Gastrocnemius medialis (tissue), 4 donors: ENCODE data around the gene ELF5.

ENCODE experiments used
- POLR2A ChIP-seq, 2 donors: fragments of 450-650 bp; IDR thresholded peaks; one replicate each; pipeline ENCODE4 v1.6.1; 2017; ENCODE audit warnings: antibody characterized with exemption in 2 of 2, mild to moderate bottlenecking in 2 of 2, moderate library complexity in 2 of 2
- TF ChIP-seq, protein P1 (sequence below), 5 experiments: fragments of 450-650 bp in 3 of 5; fragments of 200-600 bp in 2 of 5; sonication (generic) in 2 of 5; IDR thresholded peaks in 4 of 5; conservative IDR thresholded peaks in 1 of 5; 1 replicate in 4 of 5; 2 replicates in 1 of 5; pipeline ENCODE4 v1.5.1; 2016 to 2019; ENCODE audit warnings: antibody characterized with exemption in 5 of 5, mild to moderate bottlenecking in 3 of 5, moderate library complexity in 3 of 5

DNA sequence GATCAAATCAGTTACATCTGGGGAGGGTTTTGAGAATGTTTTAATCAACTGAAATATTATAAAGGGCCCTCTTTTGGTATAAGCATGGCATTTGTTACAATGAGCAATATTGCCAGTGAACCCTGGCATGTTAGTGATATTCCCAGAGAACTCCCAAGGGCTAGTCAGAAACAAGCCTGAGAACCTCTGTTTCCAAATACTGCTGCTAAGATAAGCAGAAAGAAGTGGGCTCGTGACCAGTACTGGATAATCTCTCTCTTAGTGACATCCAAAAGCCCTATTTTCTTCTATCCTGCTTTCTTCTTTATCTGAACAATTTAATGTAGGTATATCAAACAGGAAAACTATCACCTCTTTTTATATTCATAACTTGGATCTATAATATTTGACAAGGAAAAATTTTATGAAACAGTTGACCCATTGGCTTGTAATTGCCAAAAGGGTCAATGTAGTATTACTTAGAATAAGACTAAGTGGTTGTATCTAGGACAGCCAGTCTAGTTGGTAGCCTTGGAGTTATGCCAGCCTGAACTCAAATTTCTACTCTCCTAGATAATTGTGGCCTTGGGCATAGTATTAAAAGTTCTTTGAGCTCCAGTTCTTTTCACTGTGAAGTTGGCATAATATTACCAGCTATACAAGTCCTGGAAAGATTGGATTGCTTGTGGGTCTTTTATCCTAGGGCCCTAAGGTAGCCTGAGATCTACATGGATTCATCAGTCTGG is 59.1 kb downstream of the ELF5 start:
- TF ChIP-seq, protein P1, sequence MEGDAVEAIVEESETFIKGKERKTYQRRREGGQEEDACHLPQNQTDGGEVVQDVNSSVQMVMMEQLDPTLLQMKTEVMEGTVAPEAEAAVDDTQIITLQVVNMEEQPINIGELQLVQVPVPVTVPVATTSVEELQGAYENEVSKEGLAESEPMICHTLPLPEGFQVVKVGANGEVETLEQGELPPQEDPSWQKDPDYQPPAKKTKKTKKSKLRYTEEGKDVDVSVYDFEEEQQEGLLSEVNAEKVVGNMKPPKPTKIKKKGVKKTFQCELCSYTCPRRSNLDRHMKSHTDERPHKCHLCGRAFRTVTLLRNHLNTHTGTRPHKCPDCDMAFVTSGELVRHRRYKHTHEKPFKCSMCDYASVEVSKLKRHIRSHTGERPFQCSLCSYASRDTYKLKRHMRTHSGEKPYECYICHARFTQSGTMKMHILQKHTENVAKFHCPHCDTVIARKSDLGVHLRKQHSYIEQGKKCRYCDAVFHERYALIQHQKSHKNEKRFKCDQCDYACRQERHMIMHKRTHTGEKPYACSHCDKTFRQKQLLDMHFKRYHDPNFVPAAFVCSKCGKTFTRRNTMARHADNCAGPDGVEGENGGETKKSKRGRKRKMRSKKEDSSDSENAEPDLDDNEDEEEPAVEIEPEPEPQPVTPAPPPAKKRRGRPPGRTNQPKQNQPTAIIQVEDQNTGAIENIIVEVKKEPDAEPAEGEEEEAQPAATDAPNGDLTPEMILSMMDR (IDR thresholded peaks at IDR 0.05 in 4 of 5, conservative IDR thresholded peaks at IDR 0.05 in 1 of 5), result no peak
- no peak for TF ChIP-seq POLR2A (IDR thresholded peaks at IDR 0.05)
